ENCODE results near the gene TSC22D4. TPM values are rescaled to one million over a fixed set of nuclear protein-coding genes. Genes with fewer than 3 reads are reported as not detected.
A peak's percentile ranks its signal among the peaks of the same experiment; 100 is the strongest.

The TSC22D4 gene
- total RNA-seq, 1 donor from 2014 or later = 51.1 TPM

- ATAC-seq (no peak), DNase-seq (no peak)
- intact Hi-C loops (cut with micrococcal nuclease) = no loop called here
Measured at GRCh38 chr7:100477871-100478267, 1.1 kb downstream of the TSC22D4 start.

DNA sequence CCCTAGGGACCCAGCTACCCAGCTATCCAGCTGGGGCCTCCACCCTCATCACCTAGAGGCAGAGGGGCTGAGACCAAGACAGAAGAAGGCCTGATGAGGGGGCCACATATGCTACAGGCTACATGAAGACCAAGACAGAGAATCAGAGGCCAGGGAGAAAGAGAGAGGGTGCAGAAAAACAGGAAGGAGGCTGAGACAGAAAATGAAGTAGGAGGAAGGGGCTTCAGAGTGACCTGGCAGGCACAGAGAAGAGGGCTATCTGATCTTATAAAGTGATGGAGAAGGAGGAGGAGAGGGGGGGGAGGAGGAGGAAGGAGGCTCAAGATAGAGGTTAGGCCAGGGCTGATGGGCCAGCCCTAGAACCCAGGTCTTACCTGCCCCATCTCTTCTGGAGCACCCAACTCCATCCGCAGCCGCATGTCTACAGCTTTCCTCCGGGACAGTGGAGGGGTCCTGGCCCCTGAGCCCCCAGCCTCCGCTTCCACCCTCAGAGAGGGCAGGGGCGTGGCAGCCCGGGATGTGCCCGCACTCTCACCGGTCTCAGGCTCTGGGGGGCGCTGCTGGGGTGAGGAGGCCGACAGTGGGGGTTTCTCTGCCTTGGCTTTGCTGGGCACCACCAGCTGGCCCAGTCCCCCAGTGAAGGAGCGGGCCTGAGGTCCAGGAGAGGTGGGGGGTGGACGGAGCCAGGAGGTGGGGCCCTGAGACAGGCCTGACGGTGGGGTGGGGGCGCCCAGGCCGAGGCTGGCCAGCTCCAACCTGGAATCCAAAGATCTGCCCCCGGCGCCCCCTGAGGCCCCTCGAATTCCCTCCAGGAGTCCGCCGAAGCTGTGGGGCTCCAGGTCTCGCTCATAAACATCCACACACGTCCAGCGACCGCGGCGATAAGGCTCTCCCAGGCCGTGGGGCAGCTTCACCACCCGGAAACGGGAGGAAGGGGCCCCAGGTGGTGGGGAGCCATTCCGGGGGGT lies 1.8 kb downstream of the TSC22D4 start:
- ATAC-seq (no peak), DNase-seq (no peak)
- intact Hi-C loops (cut with micrococcal nuclease) = no loop called here

- intact Hi-C loops (cut with micrococcal nuclease) = no loop called here
- peak; percentile 44 for ATAC-seq
- no peak for DNase-seq
Measured at GRCh38 chr7:100476101-100476780, 2.8 kb downstream of the TSC22D4 start.

DNA sequence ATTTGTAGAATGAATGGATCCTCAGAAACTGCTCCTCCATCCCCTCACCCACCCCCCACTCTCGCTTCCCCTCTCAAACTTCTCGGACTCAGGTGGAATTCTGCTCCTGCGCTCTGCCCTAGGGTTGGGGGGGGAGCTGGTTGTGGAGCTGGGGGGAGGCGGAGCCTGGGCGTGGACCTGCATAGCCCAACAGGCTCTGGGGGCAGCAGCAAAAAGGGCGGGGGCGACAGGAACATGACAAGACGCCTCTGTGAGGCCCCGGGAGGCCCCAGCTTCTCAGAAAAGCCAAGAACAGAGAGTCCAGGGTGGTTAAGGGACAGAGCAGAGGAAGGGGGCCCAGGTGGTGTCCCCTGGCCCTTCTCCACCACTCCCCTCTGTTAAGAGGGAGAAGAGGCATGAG lies 3.5 kb downstream of the TSC22D4 start:
- ATAC-seq (peak; percentile 13), DNase-seq (peak; percentile 79)
- intact Hi-C loops (cut with micrococcal nuclease) = no loop called here

- intact Hi-C loops (cut with micrococcal nuclease) = no loop called here
- DNase-seq = peak; percentile 45
- no peak for ATAC-seq
Measured at GRCh38 chr7:100472854-100473499, 6.0 kb downstream of the TSC22D4 start.

DNA sequence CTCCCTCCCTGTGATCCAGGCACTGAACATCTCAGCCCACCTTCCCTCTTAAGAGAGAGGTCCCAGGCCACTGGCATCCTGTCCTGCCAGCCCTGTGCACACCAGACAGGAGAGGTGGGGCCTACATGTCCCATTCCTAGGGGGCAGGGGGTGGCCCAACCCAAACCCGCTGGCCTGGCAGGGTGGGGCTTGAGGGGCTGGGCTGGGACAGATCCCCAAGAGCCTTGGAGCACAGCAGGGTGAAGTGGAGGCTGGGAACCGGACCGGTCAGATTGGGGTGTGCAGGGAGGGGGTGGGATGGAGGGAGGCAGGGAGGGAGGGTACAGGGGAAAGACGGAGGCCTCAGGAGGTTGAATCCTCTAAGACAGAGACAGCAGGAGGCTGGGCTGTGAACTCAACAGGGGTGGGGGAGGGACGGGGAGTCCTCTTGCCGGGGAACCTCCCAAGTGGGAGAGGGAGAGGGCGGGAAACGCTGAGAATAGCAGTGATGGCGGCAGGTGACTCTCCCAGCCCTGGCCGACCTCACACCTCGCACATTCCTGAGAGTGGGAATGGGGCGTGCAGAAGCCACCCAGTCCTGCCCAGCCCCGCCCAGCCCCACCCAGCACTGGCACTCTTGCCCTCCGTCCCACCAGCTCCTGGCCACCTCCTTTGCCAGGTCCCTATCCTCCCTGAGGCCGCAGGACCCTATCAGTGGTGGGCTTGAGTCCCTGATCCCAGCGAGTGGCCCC lies 6.7 kb downstream of the TSC22D4 start:
- no peak for ATAC-seq
- intact Hi-C loops (cut with micrococcal nuclease) = no loop called here
- DNase-seq = no peak

- DNase-seq (peak; percentile 57), ATAC-seq (peak; percentile 3)
- intact Hi-C loops (cut with micrococcal nuclease) = no loop called here
Measured at GRCh38 chr7:100471021-100471420, 8.0 kb downstream of the TSC22D4 start.

- DNase-seq = peak; percentile 94
- intact Hi-C loops (cut with micrococcal nuclease) = no loop called here
- peak; percentile 66 for ATAC-seq
Measured at GRCh38 chr7:100469227-100470044, 9.6 kb downstream of the TSC22D4 start.

- ATAC-seq = no peak
- intact Hi-C loops (cut with micrococcal nuclease) = no loop called here
- no peak for DNase-seq
Measured at GRCh38 chr7:100467638-100468373, 11.2 kb downstream of the TSC22D4 start.

- intact Hi-C loops (cut with micrococcal nuclease) = no loop called here
- no peak for DNase-seq
- ATAC-seq = no peak
Measured at GRCh38 chr7:100466653-100467605, 12.1 kb downstream of the TSC22D4 start.

- intact Hi-C loops (cut with micrococcal nuclease) = no loop called here
- peak; percentile 87 for ATAC-seq
- peak; percentile 92 for DNase-seq
Measured at GRCh38 chr7:100465702-100466311, 13.2 kb downstream of the TSC22D4 start.

GRCh38 chr7:100465299-100465698 lies 13.7 kb downstream of the TSC22D4 start:
- ATAC-seq = no peak
- no peak for DNase-seq
- intact Hi-C loops (cut with micrococcal nuclease) = no loop called here

DNA sequence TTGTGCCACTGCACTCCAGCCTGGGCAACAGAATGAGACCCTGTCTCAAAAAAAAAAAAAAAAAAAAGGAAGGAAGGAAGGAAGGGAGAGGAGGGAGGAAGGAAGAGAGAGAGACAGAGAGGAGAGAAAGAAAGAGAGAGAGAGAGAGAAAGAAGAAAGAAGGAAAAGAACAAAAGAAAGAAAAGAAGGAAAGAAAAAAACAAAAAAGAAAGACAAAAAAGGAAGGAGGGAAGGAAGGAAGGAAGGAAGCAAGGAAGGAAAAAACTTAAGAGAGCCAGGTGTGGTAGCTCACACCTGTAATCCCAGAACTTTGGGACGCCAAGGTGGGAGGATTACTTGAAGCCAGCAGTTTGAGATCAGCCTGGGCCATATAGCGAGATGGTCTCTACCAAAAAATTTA lies 14.2 kb downstream of the TSC22D4 start:
- no peak for DNase-seq
- intact Hi-C loops (cut with micrococcal nuclease) = no loop called here
- no peak for ATAC-seq

- intact Hi-C loops (cut with micrococcal nuclease) = no loop called here
- ATAC-seq = no peak
Measured at GRCh38 chr7:100464210-100464660, 14.8 kb downstream of the TSC22D4 start, which contains the start of gene SPACDR. Gene SPACDR (minus strand): TSS chr7:100464260. CDS start chr7:100464025, 235 bp downstream.

GRCh38 chr7:100457033-100457432 lies 22.0 kb downstream of the TSC22D4 start:
- no peak for DNase-seq
- no peak for ATAC-seq
- intact Hi-C loops (cut with micrococcal nuclease) = no loop called here

More at GRCh38 chr7:100464210-100464660, 14.8 kb downstream of the TSC22D4 start, which contains the start of gene SPACDR:
- no peak for DNase-seq

- DNase-seq = no peak
- ATAC-seq = no peak
- intact Hi-C loops (cut with micrococcal nuclease) = no loop called here
Measured at GRCh38 chr7:100456562-100456961, 22.5 kb downstream of the TSC22D4 start.
